Activated naive CD8-positive, alpha-beta T cell (primary cell): ENCODE results near the gene EPS15.
A peak's percentile ranks its signal among the peaks of the same experiment; 100 is the strongest.

Experiments used
- H3K27ac Mint-ChIP-seq: one replicate; pipeline ENCODE4 v1.8.0; 2021; ENCODE audit warnings: mixed read lengths
- H3K27me3 Mint-ChIP-seq: one replicate; pipeline ENCODE4 v1.8.0; 2021; ENCODE audit warnings: mixed read lengths
- H3K36me3 Mint-ChIP-seq: one replicate; pipeline ENCODE4 v1.8.0; 2021; ENCODE audit warnings: mixed read lengths
- H3K4me1 Mint-ChIP-seq: one replicate; pipeline ENCODE4 v1.8.0; 2021; ENCODE audit warnings: low read depth, mixed read lengths
- H3K4me3 Mint-ChIP-seq: one replicate; pipeline ENCODE4 v1.8.0; 2021; ENCODE audit warnings: mild to moderate bottlenecking, mixed read lengths
- H3K9me3 Mint-ChIP-seq: one replicate; pipeline ENCODE4 v1.8.0; 2021; ENCODE audit warnings: low read depth, mixed read lengths

EPS15 gene

GRCh38 chr1:51526248-51526647 lies 7.2 kb upstream of the EPS15 start:
- Mint-ChIP-seq H3K4me3 (no peak overlapping the region), H3K27ac (no peak overlapping the region), H3K27me3 (no peaks in the 10 kb centered on the region), H3K9me3 (no peaks in the 10 kb centered on the region), H3K36me3 (no peaks in the 10 kb centered on the region), H3K4me1 (no peaks in the 10 kb centered on the region)

DNA sequence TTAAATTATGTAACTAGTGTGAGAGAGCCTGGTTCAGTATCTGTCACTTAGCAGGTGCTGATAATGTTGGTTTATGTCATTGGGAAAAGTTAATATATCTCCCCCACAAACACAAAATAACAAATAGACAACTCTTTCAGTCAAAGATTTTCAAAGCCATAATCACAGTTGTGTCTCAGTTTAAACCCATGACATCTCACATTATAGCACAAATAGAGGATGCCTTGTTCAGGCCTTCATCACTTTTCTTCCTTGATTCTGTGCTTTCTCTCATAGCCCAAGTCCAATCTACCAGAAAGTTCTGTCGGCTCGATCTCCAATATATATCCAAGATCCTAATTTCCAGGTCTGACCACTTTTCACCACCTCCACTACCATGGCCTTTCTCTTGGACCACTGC lies 6.2 kb upstream of the EPS15 start:
- no peaks in the 10 kb centered on the region for H3K27me3 Mint-ChIP-seq
- no peak overlapping the region for H3K27ac Mint-ChIP-seq
- H3K36me3 Mint-ChIP-seq, result no peaks in the 10 kb centered on the region
- no peaks in the 10 kb centered on the region for H3K9me3 Mint-ChIP-seq
- H3K4me3 Mint-ChIP-seq, result no peak overlapping the region
- H3K4me1 Mint-ChIP-seq, result peaks cover 7% of the 10 kb centered on the region

DNA sequence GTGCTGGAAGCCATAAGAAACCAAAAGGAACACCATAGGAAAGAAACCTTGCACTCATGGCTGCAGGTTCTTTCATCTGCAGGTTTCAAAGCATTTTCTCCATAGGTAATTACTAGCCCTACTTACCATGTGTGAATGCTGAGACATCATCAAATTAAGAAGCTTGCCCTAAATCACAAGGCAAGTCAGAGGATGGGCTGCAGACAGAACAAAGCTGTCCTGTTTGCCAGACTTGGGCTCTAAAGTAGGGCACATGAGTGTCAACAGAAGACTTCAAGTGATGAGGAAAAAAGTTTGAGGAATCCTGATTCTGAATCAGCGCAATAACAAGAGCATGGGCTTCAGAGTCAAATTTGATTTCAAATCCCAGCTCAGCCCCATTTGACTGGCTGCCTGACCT lies 5.8 kb upstream of the EPS15 start:
- Mint-ChIP-seq H3K4me1 (peaks cover 12% of the 10 kb centered on the region), H3K27me3 (no peaks in the 10 kb centered on the region), H3K4me3 (no peak overlapping the region), H3K9me3 (no peaks in the 10 kb centered on the region), H3K27ac (no peak overlapping the region), H3K36me3 (no peaks in the 10 kb centered on the region)

DNA sequence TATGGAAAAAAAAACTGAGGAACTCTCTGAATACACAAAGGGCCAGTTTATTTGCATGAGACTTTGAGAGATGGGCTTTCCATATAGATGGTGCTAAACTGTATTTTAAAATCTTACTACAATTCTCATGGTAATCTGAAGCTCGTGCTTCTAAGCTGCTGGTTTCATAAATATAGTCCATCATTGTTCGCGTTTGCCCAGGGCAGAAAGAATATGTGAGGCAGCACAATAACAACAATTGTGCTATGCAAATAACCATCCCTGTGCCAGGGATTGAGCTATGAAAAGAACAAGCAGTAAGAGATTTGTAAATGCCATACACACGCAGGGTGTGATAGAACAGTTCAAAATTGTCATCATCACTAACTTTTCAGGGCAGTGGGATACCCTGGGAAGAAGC lies 4.9 kb upstream of the EPS15 start:
- Mint-ChIP-seq H3K27ac (no peak overlapping the region), H3K4me3 (no peak overlapping the region), H3K4me1 (peaks cover 14% of the 10 kb centered on the region), H3K36me3 (no peaks in the 10 kb centered on the region), H3K27me3 (no peaks in the 10 kb centered on the region), H3K9me3 (no peaks in the 10 kb centered on the region)

DNA sequence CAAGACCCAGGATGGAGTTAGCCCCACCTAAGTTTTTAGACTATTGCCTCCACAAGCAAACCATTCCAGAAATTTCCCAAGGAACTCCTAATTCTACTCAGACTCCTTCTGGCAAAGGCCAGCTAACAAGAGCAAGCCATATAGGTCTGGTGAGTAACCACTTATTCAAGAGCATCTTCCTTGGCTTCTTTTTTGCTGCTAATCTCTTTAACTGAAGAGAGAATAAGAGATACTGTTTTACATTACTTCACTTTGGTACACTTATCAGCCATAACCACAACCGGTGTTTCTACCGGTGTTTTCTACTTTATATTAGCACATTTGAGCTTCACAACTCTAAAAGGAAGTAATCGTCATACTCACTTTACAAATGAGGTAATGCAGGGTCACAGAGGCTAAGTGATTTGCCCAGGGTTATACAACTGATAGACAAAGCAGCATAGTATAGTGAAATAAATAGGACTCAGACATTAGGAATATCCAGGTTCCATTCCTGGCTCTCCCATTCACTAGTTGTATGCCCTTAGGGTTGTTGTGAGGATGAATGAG lies 1.7 kb upstream of the EPS15 start:
- Mint-ChIP-seq H3K27ac (no peak overlapping the region), H3K27me3 (no peaks in the 10 kb centered on the region), H3K36me3 (no peaks in the 10 kb centered on the region), H3K9me3 (no peaks in the 10 kb centered on the region), H3K4me1 (peaks cover 36% of the 10 kb centered on the region), H3K4me3 (no peak overlapping the region)

- Mint-ChIP-seq H3K4me3 (peak overlapping the region; percentile 55), H3K9me3 (no peaks in the 10 kb centered on the region)
These were observed 1.0 kb upstream of the EPS15 start for GRCh38 chr1:51519865-51520699.

GRCh38 chr1:51518586-51519047 lies 449 bp downstream of the EPS15 start:
- H3K36me3 Mint-ChIP-seq, result no peaks in the 10 kb centered on the region
- H3K27me3 Mint-ChIP-seq, result no peaks in the 10 kb centered on the region
- peak overlapping the region; percentile 94 for H3K27ac Mint-ChIP-seq
- H3K9me3 Mint-ChIP-seq, result no peaks in the 10 kb centered on the region
- H3K4me3 Mint-ChIP-seq, result peak overlapping the region; percentile 96
- H3K4me1 Mint-ChIP-seq, result peaks cover 55% of the 10 kb centered on the region

More at GRCh38 chr1:51519865-51520699, 1.0 kb upstream of the EPS15 start:
- no peaks in the 10 kb centered on the region for H3K36me3 Mint-ChIP-seq
- peaks cover 43% of the 10 kb centered on the region for H3K4me1 Mint-ChIP-seq
- H3K27me3 Mint-ChIP-seq, result no peaks in the 10 kb centered on the region
- H3K27ac Mint-ChIP-seq, result peak overlapping the region; percentile 37

DNA sequence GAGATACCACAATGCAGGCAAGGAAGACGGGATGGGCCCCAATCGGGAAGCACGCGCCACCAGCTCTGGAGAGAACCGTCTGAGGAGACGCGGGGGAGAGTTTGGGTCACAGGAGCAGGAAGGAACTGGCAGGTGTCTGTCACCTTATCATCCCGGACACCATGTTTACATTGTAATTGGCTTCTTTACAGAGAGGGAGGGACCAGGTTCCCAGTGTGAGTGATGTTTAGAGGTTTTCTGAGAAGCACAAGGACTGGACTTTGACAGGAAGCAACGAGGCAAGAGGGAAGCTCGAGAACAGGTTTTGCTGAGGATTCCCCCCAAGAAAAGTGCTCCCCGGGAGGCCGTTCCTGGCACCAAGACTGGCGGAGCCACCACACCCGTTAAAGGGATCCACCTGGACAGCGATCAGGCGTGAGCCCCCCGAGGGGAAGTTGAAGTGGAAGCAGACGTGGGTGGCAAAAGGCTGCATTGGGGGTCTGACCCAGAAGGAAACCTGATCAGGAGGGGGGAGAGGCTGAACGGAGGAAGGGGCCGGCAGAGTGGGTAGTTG lies 957 bp downstream of the EPS15 start:
- Mint-ChIP-seq H3K9me3 (no peaks in the 10 kb centered on the region), H3K27ac (peak overlapping the region; percentile 94), H3K4me1 (peaks cover 57% of the 10 kb centered on the region), H3K27me3 (no peaks in the 10 kb centered on the region), H3K4me3 (peak overlapping the region; percentile 96), H3K36me3 (no peaks in the 10 kb centered on the region)

- Mint-ChIP-seq H3K27me3 (no peaks in the 10 kb centered on the region), H3K4me3 (peak overlapping the region; percentile 96), H3K4me1 (peaks cover 63% of the 10 kb centered on the region), H3K27ac (peak overlapping the region; percentile 94), H3K9me3 (no peaks in the 10 kb centered on the region), H3K36me3 (no peaks in the 10 kb centered on the region)
These were observed 1.6 kb downstream of the EPS15 start for GRCh38 chr1:51517361-51518032.

DNA sequence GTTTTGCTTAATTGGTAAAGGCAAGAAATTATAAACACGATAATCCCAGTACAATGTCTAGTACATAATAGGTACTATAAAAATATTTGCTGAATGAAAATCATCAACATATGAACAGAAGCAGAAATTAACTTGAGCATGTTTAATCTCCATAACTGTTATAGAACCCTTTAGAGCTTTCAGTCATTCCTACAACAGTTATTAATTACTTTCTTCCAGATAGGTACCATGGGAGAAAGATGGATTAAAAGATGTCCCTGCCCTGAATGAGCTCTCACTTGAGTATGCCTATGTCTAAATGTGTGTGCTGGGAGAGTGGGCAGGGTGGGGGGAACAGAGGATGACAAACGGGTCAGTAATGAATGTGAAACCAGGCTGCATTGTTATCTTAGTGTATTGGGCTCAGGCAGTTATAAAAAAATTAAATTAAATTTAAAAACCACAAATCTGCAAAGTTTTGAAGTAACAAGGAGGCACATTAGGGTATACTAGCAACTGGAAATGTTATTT lies 2.4 kb downstream of the EPS15 start:
- Mint-ChIP-seq H3K9me3 (no peaks in the 10 kb centered on the region), H3K36me3 (no peaks in the 10 kb centered on the region), H3K4me1 (peaks cover 71% of the 10 kb centered on the region), H3K27me3 (no peaks in the 10 kb centered on the region), H3K27ac (peak overlapping the region; percentile 69), H3K4me3 (peak overlapping the region; percentile 96)

- H3K9me3 Mint-ChIP-seq, result no peaks in the 10 kb centered on the region
- peaks cover 73% of the 10 kb centered on the region for H3K4me1 Mint-ChIP-seq
- H3K27ac Mint-ChIP-seq, result peak overlapping the region; percentile 69
- peak overlapping the region; percentile 96 for H3K4me3 Mint-ChIP-seq
- H3K36me3 Mint-ChIP-seq, result no peaks in the 10 kb centered on the region
- H3K27me3 Mint-ChIP-seq, result no peaks in the 10 kb centered on the region
These were observed 3.0 kb downstream of the EPS15 start for GRCh38 chr1:51515982-51516648.

DNA sequence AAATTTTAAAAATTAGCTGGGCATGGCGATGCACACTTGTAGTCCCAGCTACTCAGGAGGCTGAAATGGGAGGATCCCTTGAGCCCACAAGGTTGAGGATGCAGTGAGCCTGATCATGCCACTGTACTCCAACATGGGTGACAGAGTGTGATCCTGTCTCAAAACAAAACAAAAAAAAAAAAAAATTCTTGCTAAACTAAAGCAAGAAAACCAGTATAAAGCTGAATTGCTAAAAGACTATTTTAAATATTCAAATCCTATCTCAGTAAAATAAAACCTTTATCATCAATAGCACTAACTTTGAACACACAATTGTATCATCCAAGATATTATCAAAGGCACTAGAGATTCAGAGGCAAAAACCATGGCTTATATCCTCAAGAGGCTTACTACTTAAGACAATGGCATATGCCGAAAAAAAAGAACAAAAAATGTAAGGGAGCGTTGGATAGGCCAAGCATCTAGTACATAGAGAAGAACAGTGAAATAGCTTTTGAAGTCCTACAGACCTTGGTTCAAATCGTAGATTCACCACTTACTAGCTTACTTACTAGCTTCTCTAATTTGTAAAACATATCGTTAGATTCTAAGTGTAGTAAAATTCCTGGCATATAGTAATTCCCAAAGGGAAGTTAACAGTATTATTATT lies 3.6 kb downstream of the EPS15 start:
- Mint-ChIP-seq H3K27me3 (no peaks in the 10 kb centered on the region), H3K9me3 (no peaks in the 10 kb centered on the region), H3K36me3 (no peaks in the 10 kb centered on the region), H3K4me3 (peak overlapping the region; percentile 8), H3K4me1 (peaks cover 68% of the 10 kb centered on the region), H3K27ac (peak overlapping the region; percentile 61)

GRCh38 chr1:51514733-51515132 lies 4.3 kb downstream of the EPS15 start:
- peaks cover 68% of the 10 kb centered on the region for H3K4me1 Mint-ChIP-seq
- no peaks in the 10 kb centered on the region for H3K27me3 Mint-ChIP-seq
- H3K4me3 Mint-ChIP-seq, result peak overlapping the region; percentile 2
- no peaks in the 10 kb centered on the region for H3K9me3 Mint-ChIP-seq
- H3K27ac Mint-ChIP-seq, result no peak overlapping the region
- peaks cover 2% of the 10 kb centered on the region for H3K36me3 Mint-ChIP-seq

DNA sequence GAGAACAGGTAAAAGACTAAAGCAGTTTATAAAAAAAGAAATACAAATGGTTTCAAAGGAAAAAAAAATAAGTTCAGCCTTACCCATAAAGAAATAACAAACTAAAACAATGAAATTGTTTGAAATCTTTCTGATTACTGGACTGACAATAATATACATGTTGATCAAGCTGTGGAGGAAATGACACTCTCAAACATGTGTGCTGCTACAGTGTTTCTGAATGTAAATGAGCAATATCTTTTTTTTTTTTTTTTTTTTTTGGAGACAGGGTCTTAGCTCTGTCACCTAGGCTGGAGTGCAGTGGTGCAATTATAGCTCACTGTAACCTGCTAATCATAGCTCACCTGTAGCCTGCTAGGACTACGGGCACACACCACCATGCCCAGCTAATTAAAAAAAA lies 6.5 kb downstream of the EPS15 start:
- Mint-ChIP-seq H3K36me3 (peaks cover 2% of the 10 kb centered on the region), H3K4me3 (no peak overlapping the region), H3K27ac (no peak overlapping the region), H3K9me3 (no peaks in the 10 kb centered on the region), H3K4me1 (peaks cover 80% of the 10 kb centered on the region), H3K27me3 (no peaks in the 10 kb centered on the region)
